Smooth muscle cell (in vitro differentiated cells): Measurements from ENCODE around the gene STAP2. TPM values are rescaled to one million over a fixed set of nuclear protein-coding genes. Genes with fewer than 3 reads are reported as not detected.

Source experiments
- DNase-seq: peaks from one replicate; lab custom pipeline; 2025; ENCODE audit not compliant: unreplicated experiment; lab: John Stamatoyannopoulos, UW
- H2AFZ ChIP-seq: fragments of 200-600 bp; sonication (generic); 2 replicates; pipeline ENCODE4 v1.6.0; 2016; ENCODE audit warnings: antibody characterized with exemption, low read depth, mild to moderate bottlenecking
- H3F3A ChIP-seq: fragments of 200-600 bp; sonication (generic); 2 replicates; pipeline ENCODE4 v1.6.0; 2017; ENCODE audit warnings: antibody characterized with exemption, low read depth
- H3K27ac ChIP-seq: fragments of 200-600 bp; sonication (generic); 2 replicates; pipeline ENCODE4 v1.5.1; 2016; ENCODE audit warnings: low read depth, mild to moderate bottlenecking
- H3K27me3 ChIP-seq: fragments of 200-600 bp; sonication (generic); 2 replicates; pipeline ENCODE4 v1.6.1; 2016; ENCODE audit warnings: low read depth, mild to moderate bottlenecking
- H3K36me3 ChIP-seq: fragments of 200-600 bp; sonication (generic); 2 replicates; pipeline ENCODE4 v1.5.1; 2016; ENCODE audit warnings: low read depth
- H3K4me1 ChIP-seq: fragments of 200-600 bp; sonication (generic); 2 replicates; pipeline ENCODE4 v1.5.1; 2016; ENCODE audit warnings: low read depth
- H3K4me2 ChIP-seq: fragments of 200-600 bp; sonication (generic); 2 replicates; pipeline ENCODE4 v1.6.0; 2016; ENCODE audit warnings: mild to moderate bottlenecking
- H3K4me3 ChIP-seq: fragments of 200-600 bp; sonication (generic); 2 replicates; pipeline ENCODE4 v1.5.1; 2016; ENCODE audit warnings: mild to moderate bottlenecking
- H3K79me2 ChIP-seq: fragments of 200-600 bp; sonication (generic); 2 replicates; pipeline ENCODE4 v1.6.0; 2016; ENCODE audit warnings: low read depth, mild to moderate bottlenecking
- H3K9ac ChIP-seq: fragments of 200-600 bp; sonication (generic); 2 replicates; pipeline ENCODE4 v1.6.0; 2016; ENCODE audit warnings: low read depth
- H3K9me3 ChIP-seq: fragments of 200-600 bp; sonication (generic); replicated peaks from 2 replicates; pipeline ENCODE4 v1.5.1; 2016; ENCODE audit warnings: low read depth
- H4K20me1 ChIP-seq: fragments of 200-600 bp; sonication (generic); 2 replicates; pipeline ENCODE4 v1.6.0; 2016; ENCODE audit warnings: low read depth
- CTCF ChIP-seq: fragments of 200-600 bp; sonication (generic); IDR thresholded peaks from 2 replicates; pipeline ENCODE4 v1.5.1; 2017; ENCODE audit warnings: borderline replicate concordance, mild to moderate bottlenecking, antibody characterized with exemption; ENCODE audit not compliant: insufficient read depth, poor library complexity, severe bottlenecking
- WGBS: methylation state at CpG from one replicate; pipeline ENCODE4 v1.1.7; 2016; ENCODE audit warnings: low lambda C conversion rate; 5-methylcytosine and 5-hydroxymethylcytosine counted together
- polyA plus RNA-seq: library from polyadenylated mRNA; unstranded; fragments of >200 nt; fragmentation: Nextera tagmentation; extraction: Ambion mirVana; gene quantifications from 2 replicates; pipeline ENCODE4 v1.2.1, GENCODE V29; 2016
- total RNA-seq: library from RNA; depleted of rRNA; stranded (reverse); fragments of >200 nt; gene quantifications from 2 replicates; pipeline ENCODE4 v1.2.3, GENCODE V29; 2014

Gene STAP2
- total and polyA plus RNA-seq, 2 experiments from 2014 or later, result 8.3 to 10.7 TPM

- no peak for DNase-seq
Measured at GRCh38 chr19:4368128-4368820, 29.6 kb upstream of the STAP2 start.

GRCh38 chr19:4367781-4368127 is 29.1 kb upstream of the STAP2 start:
- Histone ChIP-seq H3K9ac (no peak overlapping the region), H3K36me3 (no peaks in the 10 kb centered on the region), H4K20me1 (peaks cover 91% of the 10 kb centered on the region), H3F3A (peaks cover 9% of the 10 kb centered on the region), H3K27ac (peak overlapping the region; percentile 7), H3K4me2 (no peak overlapping the region), H3K4me3 (no peak overlapping the region), H3K79me2 (peaks cover 64% of the 10 kb centered on the region), H3K27me3 (no peaks in the 10 kb centered on the region), H3K9me3 (no peaks in the 10 kb centered on the region), H3K4me1 (peaks cover 19% of the 10 kb centered on the region), H2AFZ (no peak overlapping the region)
- TF ChIP-seq CTCF, result no peak
- DNase-seq, result no peak
- 97% methylated on average over 13 of the region's 13 CpGs for WGBS

More at GRCh38 chr19:4368128-4368820, 29.6 kb upstream of the STAP2 start:
- Histone ChIP-seq H3K4me3 (no peak overlapping the region), H3K4me1 (peaks cover 23% of the 10 kb centered on the region), H4K20me1 (peaks cover 93% of the 10 kb centered on the region), H3K36me3 (no peaks in the 10 kb centered on the region), H3K4me2 (no peak overlapping the region), H3K27ac (peak overlapping the region; percentile 46), H3K9ac (no peak overlapping the region), H3F3A (peaks cover 11% of the 10 kb centered on the region), H3K9me3 (no peaks in the 10 kb centered on the region), H3K79me2 (peaks cover 67% of the 10 kb centered on the region), H2AFZ (no peak overlapping the region), H3K27me3 (no peaks in the 10 kb centered on the region)
- TF ChIP-seq CTCF, result no peak
- 80% methylated on average over 17 of the region's 19 CpGs for WGBS

GRCh38 chr19:4367336-4367723 is 28.7 kb upstream of the STAP2 start:
- H3K4me1 ChIP-seq, result peaks cover 19% of the 10 kb centered on the region
- 91% methylated on average over 10 of the region's 10 CpGs for WGBS

More at GRCh38 chr19:4367336-4367723, 28.7 kb upstream of the STAP2 start:
- H3K9me3 ChIP-seq, result no peaks in the 10 kb centered on the region
- H4K20me1 ChIP-seq, result peaks cover 89% of the 10 kb centered on the region
- H3F3A ChIP-seq, result peaks cover 4% of the 10 kb centered on the region
- H3K4me2 ChIP-seq, result no peak overlapping the region
- H3K27me3 ChIP-seq, result no peaks in the 10 kb centered on the region
- no peak for TF ChIP-seq CTCF
- no peak overlapping the region for H3K9ac ChIP-seq
- no peak overlapping the region for H3K4me3 ChIP-seq
- peaks cover 59% of the 10 kb centered on the region for H3K79me2 ChIP-seq
- no peak for DNase-seq
- no peak overlapping the region for H2AFZ ChIP-seq
- H3K27ac ChIP-seq, result no peak overlapping the region
- no peaks in the 10 kb centered on the region for H3K36me3 ChIP-seq
